Mesodermal cell (in vitro differentiated cells): ENCODE measurements around the gene LEMD1.
"Not testable (repeated sequence)": the region's sequence is repeated elsewhere in the genome, so short reads cannot be mapped to it uniquely, and the experiment has no call there.

Experiments used
- H3K27ac ChIP-seq: 2 replicates; pipeline ENCODE4 v1.7.0; 2013; ENCODE audit warnings: mild to moderate bottlenecking, low read depth, low read length, moderate library complexity; ENCODE audit not compliant: severe bottlenecking
- H3K36me3 ChIP-seq: 2 replicates; pipeline ENCODE4 v1.7.1; 2013; ENCODE audit warnings: mild to moderate bottlenecking, low read length, moderate library complexity; ENCODE audit not compliant: control insufficient read depth, insufficient read depth
- H3K4me1 ChIP-seq: one replicate; pipeline ENCODE4 v1.7.1; 2013; ENCODE audit warnings: mild to moderate bottlenecking, low read length; ENCODE audit not compliant: insufficient read depth, control insufficient read depth, poor library complexity, severe bottlenecking
- H3K4me3 ChIP-seq: 2 replicates; pipeline ENCODE4 v1.7.0; 2013; ENCODE audit warnings: low read length, control low read depth, mild to moderate bottlenecking; ENCODE audit not compliant: insufficient read depth, poor library complexity, severe bottlenecking; ENCODE audit errors: extremely low read depth
- H3K9me3 ChIP-seq: 2 replicates; pipeline ENCODE4 v1.7.1; 2013; ENCODE audit warnings: mild to moderate bottlenecking, low read length, moderate library complexity; ENCODE audit not compliant: control insufficient read depth
- WGBS, 2 experiments: methylation state at CpG; one replicate each; pipeline ENCODE4 v1.1.5; 2013; ENCODE audit warnings: missing lambda C conversion rate in 2 of 2; ENCODE audit not compliant: insufficient coverage in 2 of 2; 5-methylcytosine and 5-hydroxymethylcytosine counted together

Gene LEMD1

DNA sequence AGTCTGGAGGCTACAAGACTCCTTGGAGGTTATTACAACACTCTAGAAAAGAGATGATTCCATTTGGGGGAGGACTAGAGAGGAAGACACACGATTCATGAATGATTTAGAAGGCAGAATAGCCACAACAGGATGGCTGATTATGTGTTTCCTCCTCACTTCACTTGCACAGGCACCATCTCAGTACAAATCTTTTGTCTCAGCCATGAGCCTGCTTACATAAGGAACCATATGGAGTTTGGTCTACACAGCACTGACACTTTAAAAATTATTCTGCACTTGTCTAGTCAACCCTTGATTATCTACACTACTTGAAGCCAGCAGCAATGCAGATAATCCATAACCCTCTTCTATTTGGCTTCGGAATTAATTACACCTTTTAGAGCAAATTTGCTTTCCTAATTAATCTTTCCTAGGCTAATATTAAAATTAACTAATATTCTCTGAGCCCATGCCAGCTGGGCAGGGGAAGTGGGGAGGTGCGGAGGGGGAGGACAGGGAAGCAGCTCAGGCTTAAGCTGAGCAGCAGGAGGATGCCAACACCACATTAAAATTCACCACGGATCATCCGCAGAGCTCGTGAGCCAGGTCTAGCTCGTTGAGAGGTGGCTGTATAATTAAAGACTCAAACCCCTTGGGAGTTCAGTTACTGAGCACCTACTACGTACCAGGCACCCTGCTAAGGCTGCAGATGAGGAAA is 3.2 kb upstream of the LEMD1 start:
- Histone ChIP-seq H3K4me3 (no peak overlapping the region), H3K36me3 (no peaks in the 10 kb centered on the region), H3K9me3 (no peaks in the 10 kb centered on the region), H3K27ac (no peak overlapping the region), H3K4me1 (no peaks in the 10 kb centered on the region)
- 66 to 100% methylated on average over 1 to 6 of the region's 8 CpGs for WGBS, 2 experiments

- 71 to 92% methylated on average over 3 to 5 of the region's 6 CpGs for WGBS, 2 experiments
- H3K36me3 ChIP-seq: no peaks in the 10 kb centered on the region
- H3K4me3 ChIP-seq: no peak overlapping the region
- H3K27ac ChIP-seq: no peak overlapping the region
- no peaks in the 10 kb centered on the region for H3K4me1 ChIP-seq
- H3K9me3 ChIP-seq: no peaks in the 10 kb centered on the region
These were observed 2.1 kb upstream of the LEMD1 start for GRCh38 chr1:205423814-205424399.

DNA sequence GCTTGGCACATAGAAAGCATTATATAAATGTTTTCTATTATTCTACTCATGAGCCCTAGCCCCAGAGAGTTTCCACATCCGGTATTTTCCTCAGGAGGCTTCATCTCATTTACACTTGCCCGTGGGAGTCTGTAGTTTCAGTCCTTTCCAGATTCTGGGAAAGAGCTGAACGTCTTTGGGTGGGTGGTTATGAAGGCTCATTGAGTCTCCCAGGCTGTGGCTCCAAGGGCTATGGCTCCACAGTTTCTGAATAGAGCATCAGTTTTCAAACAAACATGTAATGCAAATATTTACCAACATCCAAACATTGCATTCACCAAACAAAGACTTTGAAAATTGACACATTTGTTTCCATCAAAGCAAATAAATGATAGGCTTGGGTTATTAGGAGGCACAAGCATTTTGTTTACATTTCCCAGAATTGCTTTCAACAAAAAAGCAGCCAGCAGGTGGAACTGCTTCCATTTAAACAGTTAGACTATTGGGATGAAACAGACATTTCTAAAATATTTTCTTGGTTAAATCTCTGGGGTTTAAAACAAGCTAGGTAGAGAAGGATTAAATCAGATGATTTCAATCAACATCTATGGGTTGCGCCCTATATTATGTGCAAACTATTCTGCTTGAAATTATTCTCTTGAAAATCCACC is 1.3 kb upstream of the LEMD1 start:
- no peaks in the 10 kb centered on the region for H3K36me3 ChIP-seq
- H3K4me3 ChIP-seq: no peak overlapping the region
- no peak overlapping the region for H3K27ac ChIP-seq
- H3K9me3 ChIP-seq: no peaks in the 10 kb centered on the region
- H3K4me1 ChIP-seq: no peaks in the 10 kb centered on the region
- WGBS, 2 experiments: 100% methylated on average over 1 of the region's 4 CpGs; no CpG with 5 or more reads in 1 of the 2 experiments

DNA sequence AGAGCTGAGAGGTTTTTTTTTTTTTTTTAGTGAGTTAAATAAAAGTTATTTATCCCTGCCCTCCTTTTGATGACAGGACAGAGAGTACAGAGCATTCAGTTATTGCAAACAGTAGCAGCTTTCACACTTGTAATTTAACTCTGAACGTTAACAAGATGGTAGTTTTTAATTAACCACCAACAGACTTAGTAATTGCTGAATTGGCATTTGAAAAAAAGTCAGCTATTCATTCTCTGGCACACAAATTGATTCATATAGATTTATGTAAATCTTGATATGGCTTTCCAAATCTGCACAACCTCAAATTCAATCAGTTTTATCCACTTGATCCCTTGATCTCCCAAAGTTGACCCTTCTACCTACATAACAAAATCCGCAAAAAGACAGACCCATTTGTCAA is 918 bp downstream of the LEMD1 start:
- WGBS, 2 experiments: no CpG with 5 or more reads among the region's 2 CpGs
- Histone ChIP-seq H3K36me3 (no peaks in the 10 kb centered on the region), H3K4me1 (no peaks in the 10 kb centered on the region), H3K27ac (no peak overlapping the region), H3K9me3 (no peaks in the 10 kb centered on the region), H3K4me3 (no peak overlapping the region)

- H3K9me3 ChIP-seq: no peaks in the 10 kb centered on the region
- no peaks in the 10 kb centered on the region for H3K4me1 ChIP-seq
- H3K36me3 ChIP-seq: no peaks in the 10 kb centered on the region
- H3K27ac ChIP-seq: no peak overlapping the region
- WGBS, 2 experiments: 89 to 95% methylated on average over 9 of the region's 10 CpGs
- H3K4me3 ChIP-seq: no peak overlapping the region
These were observed 3.8 kb downstream of the LEMD1 start for GRCh38 chr1:205417870-205418635.

GRCh38 chr1:205416322-205416721 is 5.5 kb downstream of the LEMD1 start:
- no peak overlapping the region for H3K4me3 ChIP-seq
- H3K4me1 ChIP-seq: no peaks in the 10 kb centered on the region
- no peaks in the 10 kb centered on the region for H3K36me3 ChIP-seq
- WGBS, 2 experiments: 86 to 95% methylated on average over 2 of the region's 2 CpGs
- no peak overlapping the region for H3K27ac ChIP-seq
- no peaks in the 10 kb centered on the region for H3K9me3 ChIP-seq

GRCh38 chr1:205410581-205411298 is 11.1 kb downstream of the LEMD1 start:
- 87 to 91% methylated on average over 4 to 5 of the region's 5 CpGs for WGBS, 2 experiments
- Histone ChIP-seq H3K27ac (no peak overlapping the region), H3K4me3 (no peak overlapping the region), H3K9me3 (no peaks in the 10 kb centered on the region), H3K4me1 (no peaks in the 10 kb centered on the region), H3K36me3 (no peaks in the 10 kb centered on the region)

DNA sequence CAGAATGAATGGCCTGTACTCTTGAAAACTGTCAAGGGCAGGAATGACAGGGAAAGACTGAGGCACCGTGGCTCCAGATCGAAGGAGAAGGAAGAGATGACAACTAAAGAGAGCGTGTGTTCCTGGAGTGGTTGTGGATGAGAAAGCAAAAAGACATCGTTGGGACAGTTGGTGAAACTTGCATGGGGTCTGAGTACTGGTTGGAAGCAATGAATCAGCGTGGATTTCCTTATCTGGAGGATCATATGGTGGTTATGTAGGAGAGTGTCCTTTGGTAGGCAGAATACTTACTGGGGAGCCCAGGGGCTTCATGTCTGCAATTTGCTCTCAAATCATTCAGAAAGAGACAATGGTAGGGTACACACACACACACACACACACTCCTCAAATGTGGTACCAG is 13.9 kb downstream of the LEMD1 start:
- H3K4me3 ChIP-seq: no peak overlapping the region
- 79 to 94% methylated on average over 4 to 5 of the region's 5 CpGs for WGBS, 2 experiments
- H3K36me3 ChIP-seq: no peaks in the 10 kb centered on the region
- no peak overlapping the region for H3K27ac ChIP-seq
- no peaks in the 10 kb centered on the region for H3K9me3 ChIP-seq
- H3K4me1 ChIP-seq: no peaks in the 10 kb centered on the region

DNA sequence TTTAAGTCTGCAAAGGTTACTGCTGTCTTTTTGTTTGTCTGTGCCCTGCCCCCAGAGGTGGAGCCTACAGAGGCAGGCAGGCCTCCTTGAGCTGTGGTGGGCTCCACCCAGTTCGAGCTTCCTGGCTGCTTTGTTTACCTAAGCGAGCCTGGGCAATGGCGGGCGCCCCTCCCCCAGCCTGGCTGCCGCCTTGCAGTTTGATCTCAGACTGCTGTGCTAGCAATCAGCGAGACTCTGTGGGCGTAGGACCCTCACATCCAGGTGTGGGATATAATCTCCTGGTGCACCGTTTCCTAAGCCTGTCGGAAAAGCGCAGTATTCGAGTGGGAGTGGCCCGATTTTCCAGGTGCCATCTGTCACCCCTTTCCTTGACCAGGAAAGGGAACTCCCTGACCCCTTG is 15.6 kb downstream of the LEMD1 start:
- 94 to 97% methylated on average over 7 of the region's 12 CpGs for WGBS, 2 experiments
- H3K4me1 ChIP-seq, H3K36me3 ChIP-seq, H3K27ac ChIP-seq, H3K4me3 ChIP-seq, H3K9me3 ChIP-seq: not testable (repeated sequence)

DNA sequence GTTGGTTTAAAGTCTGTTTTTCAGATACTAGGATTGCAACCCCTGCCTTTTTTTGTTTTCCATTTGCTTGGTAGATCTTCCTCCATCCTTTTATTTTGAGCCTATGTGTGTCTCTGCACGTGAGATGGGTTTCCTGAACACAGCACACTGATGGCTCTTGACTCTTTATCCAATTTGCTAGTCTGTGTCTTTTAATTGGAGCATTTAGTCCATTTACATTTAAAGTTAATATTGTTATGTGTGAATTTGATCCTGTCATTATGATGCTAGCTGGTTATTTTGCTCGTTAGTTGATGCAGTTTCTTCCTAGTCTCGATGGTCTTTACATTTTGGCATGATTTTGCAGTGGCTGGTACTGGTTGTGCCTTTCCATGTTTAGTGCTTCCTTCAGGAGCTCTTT is 17.4 kb downstream of the LEMD1 start:
- no CpG with 5 or more reads among the region's 3 CpGs for WGBS, 2 experiments
- not testable (repeated sequence) for H3K27ac ChIP-seq, H3K4me1 ChIP-seq, H3K4me3 ChIP-seq, H3K36me3 ChIP-seq, H3K9me3 ChIP-seq
